ENCODE results near the gene ZNF816.
"Not testable (repeated sequence)": the region's sequence is repeated elsewhere in the genome, so short reads cannot be mapped to it uniquely, and the experiment has no call there.

Gene ZNF816

GRCh38 chr19:52959613-52960295 is 2.9 kb downstream of the ZNF816 start:
- no peak for DNase-seq

- no peak for DNase-seq
Observed at GRCh38 chr19:52957591-52957990, 5.1 kb downstream of the ZNF816 start.

GRCh38 chr19:52956917-52957316 is 5.8 kb downstream of the ZNF816 start:
- no peak for DNase-seq

GRCh38 chr19:52949422-52949821 is 13.3 kb downstream of the ZNF816 start:
- DNase-seq = no peak

- no peak for DNase-seq
Observed at GRCh38 chr19:52948025-52948770, 14.5 kb downstream of the ZNF816 start.

GRCh38 chr19:52946322-52947310 is 16.1 kb downstream of the ZNF816 start:
- DNase-seq = peak; percentile 28

GRCh38 chr19:52945652-52946321 is 16.9 kb downstream of the ZNF816 start:
- no peak for DNase-seq

GRCh38 chr19:52944703-52945493 is 17.8 kb downstream of the ZNF816 start:
- not testable (repeated sequence) for DNase-seq

- no peak for DNase-seq
Observed at GRCh38 chr19:52943884-52944643, 18.6 kb downstream of the ZNF816 start.

GRCh38 chr19:52943134-52943883 is 19.4 kb downstream of the ZNF816 start:
- DNase-seq = no peak

- DNase-seq = peak; percentile 91
Observed at GRCh38 chr19:52942386-52943133, 20.1 kb downstream of the ZNF816 start.

GRCh38 chr19:52941941-52942385 is 20.7 kb downstream of the ZNF816 start:
- peak; percentile 46 for DNase-seq

- DNase-seq = not testable (repeated sequence)
Observed at GRCh38 chr19:52941523-52941922, 21.2 kb downstream of the ZNF816 start.

GRCh38 chr19:52940905-52941304 is 21.8 kb downstream of the ZNF816 start:
- not testable (repeated sequence) for DNase-seq

- DNase-seq = no peak
Observed at GRCh38 chr19:52938761-52939160, 23.9 kb downstream of the ZNF816 start.

- no peak for DNase-seq
Observed at GRCh38 chr19:52936954-52937325, 25.7 kb downstream of the ZNF816 start.

GRCh38 chr19:52936151-52936953 is 26.3 kb downstream of the ZNF816 start:
- DNase-seq = no peak

- DNase-seq = peak; percentile 57
Observed at GRCh38 chr19:52935434-52935833, 27.2 kb downstream of the ZNF816 start.
